B cell (primary cell): ENCODE measurements around the gene GNAS. TPM values are rescaled to one million over a fixed set of nuclear protein-coding genes. Genes with fewer than 3 reads are reported as not detected.

Source experiments
- ATAC-seq: fragments of 200-7000 bp; cut with Tn5 transposase; one replicate; pipeline ENCODE4 v1.10.0; 2021; ENCODE audit warnings: low read depth, mild to moderate bottlenecking, moderate number of reproducible peaks, moderate library complexity
- CTCF ChIA-PET: fragments of 350-600 bp; sonication (Branson Sonifier 250); formaldehyde crosslinking; loops from one replicate; lab custom pipeline; 2021; ENCODE audit warnings: antibody characterized with exemption, inconsistent platforms; lab: Charles Lee
- POLR2A ChIA-PET: fragments of 350-600 bp; sonication (Branson Sonifier 250); formaldehyde crosslinking; loops from one replicate; lab custom pipeline; 2021; ENCODE audit warnings: antibody characterized with exemption; lab: Charles Lee
- DNase-seq: peaks from one replicate; pipeline ENCODE4 v3.0.0; 2013
- H2AFZ ChIP-seq: 2 replicates; pipeline ENCODE4 v1.6.1; 2012; ENCODE audit warnings: mild to moderate bottlenecking, low read depth, low read length; ENCODE audit not compliant: insufficient read depth, poor library complexity, severe bottlenecking
- H3K27ac ChIP-seq, 2 donors: 1 replicate in 1 of 2; 2 replicates in 1 of 2; pipeline ENCODE4 v1.5.1; 2012 to 2013; ENCODE audit warnings: low read length in 2 of 2, mild to moderate bottlenecking in 2 of 2, moderate library complexity in 1 of 2
- H3K27me3 ChIP-seq, 4 experiments: fragments of 200-600 bp in 1 of 4; sonication (generic) in 1 of 4; replicated peaks in 1 of 4; 1 replicate in 2 of 4; 2 replicates in 2 of 4; pipeline versions ENCODE4 v1.6.1 to v1.7.0; 2013 to 2016; ENCODE audit warnings: low read length in 3 of 4, mild to moderate bottlenecking in 2 of 4, mixed read lengths in 1 of 4, moderate library complexity in 1 of 4; ENCODE audit not compliant: insufficient read depth in 4 of 4, control insufficient read depth in 3 of 4; ENCODE audit errors: control extremely low read depth in 1 of 4
- H3K36me3 ChIP-seq, 2 experiments: replicated peaks in 1 of 2; 1 replicate in 1 of 2; 2 replicates in 1 of 2; pipeline versions ENCODE4 v1.6.1 to v1.7.1; 2013; ENCODE audit warnings: low read length in 1 of 2; ENCODE audit not compliant: insufficient read depth in 2 of 2, control insufficient read depth in 1 of 2; ENCODE audit errors: control extremely low read depth in 1 of 2, extremely low read depth in 1 of 2
- H3K4me1 ChIP-seq, 2 donors: fragments of 200-600 bp in 1 of 2; sonication (generic) in 1 of 2; 1 replicate in 1 of 2; 2 replicates in 1 of 2; pipeline versions ENCODE4 v1.5.1 to v1.6.1; 2013 to 2017; ENCODE audit warnings: low read length in 2 of 2; ENCODE audit not compliant: control insufficient read depth in 2 of 2, insufficient read depth in 2 of 2
- H3K4me2 ChIP-seq: replicated peaks from 2 replicates; pipeline ENCODE3; 2012; ENCODE audit warnings: mild to moderate bottlenecking, low read depth, low read length; ENCODE audit not compliant: poor library complexity, severe bottlenecking
- H3K4me3 ChIP-seq, 5 experiments: fragments of 200-600 bp in 1 of 5; sonication (generic) in 1 of 5; 1 replicate in 3 of 5; 2 replicates in 2 of 5; pipeline versions ENCODE4 v1.5.1 to v1.7.0; 2011 to 2016; ENCODE audit warnings: low read length in 4 of 5, mild to moderate bottlenecking in 4 of 5, low read depth in 2 of 5, control low read depth in 1 of 5, moderate library complexity in 1 of 5; ENCODE audit not compliant: insufficient read depth in 1 of 5; ENCODE audit errors: control extremely low read depth in 1 of 5, extremely low read depth in 1 of 5
- H3K79me2 ChIP-seq: fragments of 200-600 bp; sonication (generic); one replicate; pipeline ENCODE4 v1.6.0; 2016; ENCODE audit warnings: low read length; ENCODE audit not compliant: control insufficient read depth, insufficient read depth
- H3K9ac ChIP-seq: fragments of 200-600 bp; sonication (generic); 2 replicates; pipeline ENCODE4 v1.6.1; 2017; ENCODE audit warnings: mild to moderate bottlenecking, low read length, moderate library complexity
- H3K9me3 ChIP-seq, 3 donors: one replicate each; pipeline versions ENCODE4 v1.6.1 to v1.7.1; 2013; ENCODE audit warnings: low read length in 2 of 3; ENCODE audit not compliant: control insufficient read depth in 2 of 3, insufficient read depth in 1 of 3; ENCODE audit errors: control extremely low read depth in 1 of 3
- H4K20me1 ChIP-seq: 2 replicates; pipeline ENCODE4 v1.6.0; 2012; ENCODE audit warnings: mild to moderate bottlenecking, low read length; ENCODE audit not compliant: insufficient read depth, control insufficient read depth, poor library complexity, severe bottlenecking
- H3K27ac Mint-ChIP-seq: one replicate; pipeline ENCODE4 v1.8.0; 2021; ENCODE audit warnings: mixed read lengths
- H3K27me3 Mint-ChIP-seq: one replicate; pipeline ENCODE4 v1.8.0; 2021; ENCODE audit warnings: mixed read lengths
- H3K4me1 Mint-ChIP-seq: one replicate; pipeline ENCODE4 v1.8.0; 2021; ENCODE audit warnings: mixed read lengths
- H3K4me3 Mint-ChIP-seq: one replicate; pipeline ENCODE4 v1.8.0; 2021; ENCODE audit warnings: mixed read lengths
- H3K9me3 Mint-ChIP-seq: one replicate; pipeline ENCODE4 v1.8.0; 2022; ENCODE audit warnings: mixed read lengths; ENCODE audit not compliant: insufficient read depth
- EZH2 ChIP-seq: IDR thresholded peaks from 2 replicates; pipeline ENCODE4 v1.6.1; 2012; ENCODE audit warnings: borderline replicate concordance, low read depth, mild to moderate bottlenecking, moderate library complexity, low read length; ENCODE audit not compliant: insufficient read depth, poor library complexity, severe bottlenecking
- WGBS: methylation state at CpG from one replicate; pipeline ENCODE4 v1.1.5; 2013; ENCODE audit warnings: missing lambda C conversion rate; ENCODE audit not compliant: insufficient coverage; 5-methylcytosine and 5-hydroxymethylcytosine counted together
- intact Hi-C: fragments of 100-400 bp; cut with micrococcal nuclease; formaldehyde crosslinking; loops from one replicate; pipeline ENCODE4 v1.10.0; 2022
- polyA plus RNA-seq: library from polyadenylated mRNA; depleted of rRNA; stranded (reverse); fragments of >200 nt; gene quantifications from 2 replicates; pipeline ENCODE4 v1.2.3, GENCODE V29; 2012
- total RNA-seq, 2 donors: library from RNA; stranded (reverse); fragments of 120-200 nt in 1 of 2; gene quantifications; 1 replicate in 1 of 2; 2 replicates in 1 of 2; pipeline versions ENCODE4 v1.2.3 to v1.2.4, GENCODE V29; 2013 to 2022
- TF ChIP-seq, protein P1 (sequence below): fragments of 200-600 bp; IDR thresholded peaks from one replicate; pipeline ENCODE4 v1.8.0; 2022; ENCODE audit warnings: antibody characterized with exemption, mild to moderate bottlenecking

The GNAS gene
- total and polyA plus RNA-seq, 2 donors (not counting 1 experiment from before 2014, with no cell fraction given), result 714 to 1,181 TPM

DNA sequence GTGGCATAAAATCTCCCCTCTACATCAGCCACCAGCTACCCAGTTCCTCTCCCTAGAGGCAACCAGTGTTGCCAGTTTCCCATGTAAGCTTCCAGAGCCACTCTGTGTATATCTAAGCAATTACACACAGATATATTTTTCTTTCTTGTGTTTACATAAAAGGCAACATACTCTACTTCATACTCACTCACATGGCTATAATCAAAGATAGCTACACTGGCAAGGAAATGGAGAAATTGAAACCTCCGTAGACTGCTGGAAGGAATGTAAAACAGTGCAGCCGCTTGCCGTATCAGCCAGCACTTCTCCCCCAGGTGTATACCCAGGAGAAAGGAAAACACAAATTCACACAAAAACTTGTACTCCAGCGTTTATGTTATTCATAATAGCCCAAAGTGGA is 90.0 kb downstream of the GNAS start:
- Histone ChIP-seq H3K27me3 (no peaks in the 10 kb centered on the region), H4K20me1 (no peaks in the 10 kb centered on the region), H3K4me2 (no peak overlapping the region), H3K79me2 (no peaks in the 10 kb centered on the region), H3K9me3 (peaks cover 0 to under 1% (median 0%) of the 10 kb centered on the region in 3 donors), H3K4me1 (peaks cover 20 to 21% of the 10 kb centered on the region in 2 donors), H3K9ac (no peak overlapping the region), H3K27ac (no peak overlapping the region), H2AFZ (no peak overlapping the region), H3K4me3 (no peak overlapping the region), H3K36me3 (no peaks in the 10 kb centered on the region)
- Mint-ChIP-seq H3K27me3 (no peaks in the 10 kb centered on the region), H3K4me1 (peaks cover 18% of the 10 kb centered on the region), H3K4me3 (no peak overlapping the region), H3K27ac (no peak overlapping the region), H3K9me3 (no peaks in the 10 kb centered on the region)
- WGBS, result 100% methylated on average over 2 of the region's 4 CpGs
- intact Hi-C loops, result no loop called here
- CTCF ChIA-PET, result no interaction called here
- no peak for TF ChIP-seq EZH2
- TF ChIP-seq, protein P1, sequence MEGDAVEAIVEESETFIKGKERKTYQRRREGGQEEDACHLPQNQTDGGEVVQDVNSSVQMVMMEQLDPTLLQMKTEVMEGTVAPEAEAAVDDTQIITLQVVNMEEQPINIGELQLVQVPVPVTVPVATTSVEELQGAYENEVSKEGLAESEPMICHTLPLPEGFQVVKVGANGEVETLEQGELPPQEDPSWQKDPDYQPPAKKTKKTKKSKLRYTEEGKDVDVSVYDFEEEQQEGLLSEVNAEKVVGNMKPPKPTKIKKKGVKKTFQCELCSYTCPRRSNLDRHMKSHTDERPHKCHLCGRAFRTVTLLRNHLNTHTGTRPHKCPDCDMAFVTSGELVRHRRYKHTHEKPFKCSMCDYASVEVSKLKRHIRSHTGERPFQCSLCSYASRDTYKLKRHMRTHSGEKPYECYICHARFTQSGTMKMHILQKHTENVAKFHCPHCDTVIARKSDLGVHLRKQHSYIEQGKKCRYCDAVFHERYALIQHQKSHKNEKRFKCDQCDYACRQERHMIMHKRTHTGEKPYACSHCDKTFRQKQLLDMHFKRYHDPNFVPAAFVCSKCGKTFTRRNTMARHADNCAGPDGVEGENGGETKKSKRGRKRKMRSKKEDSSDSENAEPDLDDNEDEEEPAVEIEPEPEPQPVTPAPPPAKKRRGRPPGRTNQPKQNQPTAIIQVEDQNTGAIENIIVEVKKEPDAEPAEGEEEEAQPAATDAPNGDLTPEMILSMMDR, result no peak
- ATAC-seq, result no peak
- POLR2A ChIA-PET, result no interaction called here
- DNase-seq, result no peak

DNA sequence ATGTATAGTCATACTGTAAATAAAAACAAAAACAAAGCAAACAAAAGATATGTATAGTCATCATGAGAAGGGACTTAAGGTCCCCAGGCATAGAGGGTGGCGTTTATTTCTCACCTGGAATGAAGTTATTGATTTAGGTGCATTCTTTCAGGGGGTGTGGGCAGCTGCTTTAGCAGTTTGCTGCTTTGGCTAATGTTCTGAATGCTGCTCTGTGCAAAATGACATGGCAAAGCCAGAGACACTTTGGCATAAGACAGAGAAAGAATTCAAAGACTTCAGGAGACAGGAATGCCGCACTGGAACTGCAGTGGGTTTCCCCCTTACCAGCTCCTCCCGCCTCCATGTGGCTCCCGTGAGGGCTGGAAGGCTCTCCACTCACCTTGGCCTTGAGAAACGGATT is 92.1 kb downstream of the GNAS start:
- WGBS, result 98% methylated on average over 5 of the region's 5 CpGs
- ATAC-seq (no peak), DNase-seq (no peak)
- no peaks in the 10 kb centered on the region for H3K36me3 ChIP-seq
- H3K4me1 ChIP-seq, result peaks cover 9% of the 10 kb centered on the region in 2 donors
- no peaks in the 10 kb centered on the region for H3K27me3 ChIP-seq
- no peaks in the 10 kb centered on the region for H3K79me2 ChIP-seq
- no peak overlapping the region for H3K27ac Mint-ChIP-seq
- no peak overlapping the region for H3K4me3 ChIP-seq
- peaks cover 7% of the 10 kb centered on the region for H3K4me1 Mint-ChIP-seq
- no peak overlapping the region for H3K27ac ChIP-seq
- no peak overlapping the region for H2AFZ ChIP-seq
- intact Hi-C loops, result no loop called here
- CTCF ChIA-PET, result no interaction called here
- no peaks in the 10 kb centered on the region for H3K9me3 ChIP-seq
- H3K9ac ChIP-seq, result no peak overlapping the region
- H3K4me3 Mint-ChIP-seq, result no peak overlapping the region
- H3K27me3 Mint-ChIP-seq, result no peaks in the 10 kb centered on the region
- POLR2A ChIA-PET, result no interaction called here
- no peak overlapping the region for H3K4me2 ChIP-seq
- no peaks in the 10 kb centered on the region for H3K9me3 Mint-ChIP-seq
- TF ChIP-seq, protein P1, result no peak
- no peak for TF ChIP-seq EZH2
- no peaks in the 10 kb centered on the region for H4K20me1 ChIP-seq
